GM12872 (cell line): Measurements from ENCODE around the gene SHISA3.

ENCODE experiments used
- TF ChIP-seq, protein P1 (sequence below): IDR thresholded peaks from 3 replicates; pipeline ENCODE4 v1.5.1; 2011; ENCODE audit warnings: low read depth, mild to moderate bottlenecking, low read length, moderate library complexity; ENCODE audit not compliant: insufficient read depth

SHISA3 gene

DNA sequence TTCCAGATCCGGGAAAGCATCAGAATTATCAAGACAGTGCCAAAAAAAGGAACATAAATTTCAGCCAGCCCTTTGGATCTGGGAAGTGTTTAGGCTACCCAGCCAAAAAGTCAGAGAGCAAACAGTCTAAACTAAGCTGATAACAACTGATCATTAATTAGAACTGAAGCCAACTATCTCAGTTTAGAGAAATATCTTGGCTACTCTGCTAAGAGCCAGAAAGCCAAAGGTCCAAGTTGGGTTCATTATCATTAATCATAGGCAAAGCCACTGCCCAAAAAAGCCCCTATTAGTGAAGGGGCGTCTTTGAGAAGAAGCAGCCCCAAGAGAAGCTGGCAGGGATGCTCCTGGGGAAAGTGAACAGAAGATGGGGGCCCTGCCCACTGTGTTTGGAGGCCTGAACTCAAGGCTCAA is 37.0 kb upstream of the SHISA3 start:
- TF ChIP-seq, protein P1, sequence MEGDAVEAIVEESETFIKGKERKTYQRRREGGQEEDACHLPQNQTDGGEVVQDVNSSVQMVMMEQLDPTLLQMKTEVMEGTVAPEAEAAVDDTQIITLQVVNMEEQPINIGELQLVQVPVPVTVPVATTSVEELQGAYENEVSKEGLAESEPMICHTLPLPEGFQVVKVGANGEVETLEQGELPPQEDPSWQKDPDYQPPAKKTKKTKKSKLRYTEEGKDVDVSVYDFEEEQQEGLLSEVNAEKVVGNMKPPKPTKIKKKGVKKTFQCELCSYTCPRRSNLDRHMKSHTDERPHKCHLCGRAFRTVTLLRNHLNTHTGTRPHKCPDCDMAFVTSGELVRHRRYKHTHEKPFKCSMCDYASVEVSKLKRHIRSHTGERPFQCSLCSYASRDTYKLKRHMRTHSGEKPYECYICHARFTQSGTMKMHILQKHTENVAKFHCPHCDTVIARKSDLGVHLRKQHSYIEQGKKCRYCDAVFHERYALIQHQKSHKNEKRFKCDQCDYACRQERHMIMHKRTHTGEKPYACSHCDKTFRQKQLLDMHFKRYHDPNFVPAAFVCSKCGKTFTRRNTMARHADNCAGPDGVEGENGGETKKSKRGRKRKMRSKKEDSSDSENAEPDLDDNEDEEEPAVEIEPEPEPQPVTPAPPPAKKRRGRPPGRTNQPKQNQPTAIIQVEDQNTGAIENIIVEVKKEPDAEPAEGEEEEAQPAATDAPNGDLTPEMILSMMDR = no peak

- TF ChIP-seq, protein P1 = no peak
Observed at GRCh38 chr4:42361456-42361855, 35.8 kb upstream of the SHISA3 start.

DNA sequence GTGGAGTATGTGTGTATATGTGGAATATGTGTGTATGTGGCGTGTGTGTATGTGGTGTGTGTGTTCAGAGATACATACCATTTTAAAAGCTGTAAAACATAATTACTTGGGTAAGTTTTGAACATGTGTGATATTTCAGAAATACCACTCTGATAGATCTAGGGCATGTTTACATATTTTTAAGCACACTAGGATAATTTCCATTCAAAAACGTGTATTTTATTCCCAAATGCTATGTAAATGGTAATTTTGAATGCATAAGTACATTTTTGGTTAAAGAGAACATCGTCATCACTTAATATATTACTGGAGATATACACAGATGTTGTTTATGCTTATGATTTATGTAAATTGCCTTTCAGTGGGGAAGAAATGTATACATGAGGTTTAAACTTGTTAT is 34.7 kb upstream of the SHISA3 start:
- TF ChIP-seq, protein P1 = no peak

GRCh38 chr4:42363614-42364013 is 33.7 kb upstream of the SHISA3 start:
- TF ChIP-seq, protein P1 = no peak

- TF ChIP-seq, protein P1 = no peak
Observed at GRCh38 chr4:42364266-42365053, 32.8 kb upstream of the SHISA3 start.

- TF ChIP-seq, protein P1 = no peak
Observed at GRCh38 chr4:42366959-42367358, 30.3 kb upstream of the SHISA3 start.

GRCh38 chr4:42369489-42369888 is 27.8 kb upstream of the SHISA3 start:
- TF ChIP-seq, protein P1 = no peak
